Measurements from ENCODE around the gene ARMC7. TPM values are rescaled to one million over a fixed set of nuclear protein-coding genes. Genes with fewer than 3 reads are reported as not detected.

ARMC7 gene
- total RNA-seq, 1 experiment from 2014 or later = 12.3 TPM

- CTCF ChIA-PET = interaction anchor here (1.0 kb wide), 1 partner anchor 10 kb away, joined by 3 read pairs; no protein-coding TSS in a partner anchor
- no peaks in the 10 kb centered on the region for H3K4me1 ChIP-seq (ENCODE audit: insufficient read depth, low read length, poor library complexity, severe bottlenecking)
- TF ChIP-seq CTCF (conservative IDR thresholded peaks at IDR 0.05; ENCODE audit: low read depth, low read length) (no peak), EZH2 (IDR thresholded peaks at IDR 0.05; ENCODE audit: borderline replicate concordance, low read depth, low read length, poor library complexity, severe bottlenecking) (no peak)
- peaks cover 35% of the 10 kb centered on the region for H3K36me3 ChIP-seq (ENCODE audit: insufficient read depth, low read length, poor library complexity, severe bottlenecking)
- no peaks in the 10 kb centered on the region for H3K27me3 ChIP-seq (replicated peaks; ENCODE audit: insufficient read depth, low read depth, low read length, poor library complexity)
- no peak overlapping the region for H3K27ac ChIP-seq (ENCODE audit: low read depth, low read length, poor library complexity, severe bottlenecking)
- intact Hi-C loops (cut with micrococcal nuclease; ENCODE audit: unreplicated experiment) = no loop called here
- POLR2A ChIA-PET (ENCODE audit: low non-redundant PET) = no interaction called here
- no peaks in the 10 kb centered on the region for H3K9me3 ChIP-seq (ENCODE audit: low read depth, low read length, poor library complexity, severe bottlenecking)
- DNase-seq (ENCODE audit: low spot score) = no peak
- no peak overlapping the region for H3K4me3 ChIP-seq (ENCODE audit: low read depth, low read length, poor library complexity, severe bottlenecking)
- TSS peak; percentile 16 for BruUV-seq (replicated peaks)
These were observed 45.7 kb upstream of the ARMC7 start for GRCh38 chr17:75064040-75064439.

GRCh38 chr17:75064460-75064859 is 45.3 kb upstream of the ARMC7 start:
- TF ChIP-seq EZH2 (IDR thresholded peaks at IDR 0.05; ENCODE audit: borderline replicate concordance, low read depth, low read length, poor library complexity, severe bottlenecking) (no peak), CTCF (conservative IDR thresholded peaks at IDR 0.05; ENCODE audit: low read depth, low read length) (no peak)
- ChIA-PET CTCF (interaction anchor here (1.0 kb wide), 1 partner anchor 10 kb away, joined by 3 read pairs; no protein-coding TSS in a partner anchor), POLR2A (ENCODE audit: low non-redundant PET) (no interaction called here)
- no peak for DNase-seq (ENCODE audit: low spot score)
- peaks cover 32% of the 10 kb centered on the region for H3K36me3 ChIP-seq (ENCODE audit: insufficient read depth, low read length, poor library complexity, severe bottlenecking)
- no TSS peak for BruUV-seq (replicated peaks)
- intact Hi-C loops (cut with micrococcal nuclease; ENCODE audit: unreplicated experiment) = no loop called here
- no peaks in the 10 kb centered on the region for H3K4me1 ChIP-seq (ENCODE audit: insufficient read depth, low read length, poor library complexity, severe bottlenecking)
- no peak overlapping the region for H3K4me3 ChIP-seq (ENCODE audit: low read depth, low read length, poor library complexity, severe bottlenecking)
- H3K27ac ChIP-seq (ENCODE audit: low read depth, low read length, poor library complexity, severe bottlenecking) = no peak overlapping the region
- H3K27me3 ChIP-seq (replicated peaks; ENCODE audit: insufficient read depth, low read depth, low read length, poor library complexity) = no peaks in the 10 kb centered on the region
- no peaks in the 10 kb centered on the region for H3K9me3 ChIP-seq (ENCODE audit: low read depth, low read length, poor library complexity, severe bottlenecking)

GRCh38 chr17:75064867-75065561 is 44.8 kb upstream of the ARMC7 start:
- no TSS peak for BruUV-seq (replicated peaks)
- TF ChIP-seq CTCF (conservative IDR thresholded peaks at IDR 0.05; ENCODE audit: low read depth, low read length) (no peak), EZH2 (IDR thresholded peaks at IDR 0.05; ENCODE audit: borderline replicate concordance, low read depth, low read length, poor library complexity, severe bottlenecking) (no peak)
- no peak for DNase-seq (ENCODE audit: low spot score)
- ChIA-PET POLR2A (ENCODE audit: low non-redundant PET) (no interaction called here), CTCF (interaction anchor here (1.0 kb wide), 1 partner anchor 11 kb away, joined by 3 read pairs; no protein-coding TSS in a partner anchor)
- Histone ChIP-seq H3K4me1 (ENCODE audit: insufficient read depth, low read length, poor library complexity, severe bottlenecking) (no peaks in the 10 kb centered on the region), H3K9me3 (ENCODE audit: low read depth, low read length, poor library complexity, severe bottlenecking) (no peaks in the 10 kb centered on the region), H3K4me3 (ENCODE audit: low read depth, low read length, poor library complexity, severe bottlenecking) (no peak overlapping the region), H3K27ac (ENCODE audit: low read depth, low read length, poor library complexity, severe bottlenecking) (no peak overlapping the region), H3K36me3 (ENCODE audit: insufficient read depth, low read length, poor library complexity, severe bottlenecking) (peaks cover 28% of the 10 kb centered on the region), H3K27me3 (replicated peaks; ENCODE audit: insufficient read depth, low read depth, low read length, poor library complexity) (no peaks in the 10 kb centered on the region)
- intact Hi-C loops (cut with micrococcal nuclease; ENCODE audit: unreplicated experiment) = no loop called here

Data from A673 (cell line).